Mammary epithelial cell (primary cell): ENCODE results near the gene ANKFY1.

Source experiments
- CTCF ChIP-seq, 2 donors: IDR thresholded peaks in 1 of 2; conservative IDR thresholded peaks in 1 of 2; 2 replicates each; pipeline ENCODE4 v1.5.1; 2011 to 2012; ENCODE audit warnings: inconsistent platforms in 2 of 2, low read length in 2 of 2, mild to moderate bottlenecking in 2 of 2, control low read depth in 1 of 2, low read depth in 1 of 2; ENCODE audit not compliant: insufficient read depth in 1 of 2; ENCODE audit errors: extremely low read depth in 1 of 2
- EZH2 ChIP-seq: IDR thresholded peaks from 2 replicates; pipeline ENCODE4 v1.6.1; 2012; ENCODE audit warnings: low read length, inconsistent platforms, borderline replicate concordance

- TF ChIP-seq CTCF (conservative IDR thresholded peaks at IDR 0.05 in 1 of 2, IDR thresholded peaks at IDR 0.05 in 1 of 2; ENCODE audit: extremely low read depth in 1 of 2, insufficient read depth in 1 of 2, low read depth in 1 of 2, low read length in 2 of 2) (no peak), EZH2 (no peak)
Measured at GRCh38 chr17:4167786-4168185, 96.0 kb downstream of the ANKFY1 start.
